GM13977 (cell line): ENCODE data around the gene TMEM87B.

Experiments
- DNase-seq: peaks from one replicate; pipeline ENCODE4 v3.0.0; 2012; ENCODE audit warnings: low spot score
- in situ Hi-C: fragments of 300-500 bp; cut with MboI; formaldehyde crosslinking; loops from one replicate; pipeline ENCODE4 v1.12.0; 2022; ENCODE audit warnings: low sequenced_read_pairs, low pct_unique_long_range_greater_than_20kb, mixed read lengths, inconsistent platforms; ENCODE audit not compliant: unreplicated experiment
- TF ChIP-seq, protein P1 (sequence below): IDR thresholded peaks from 2 replicates; pipeline ENCODE4 v1.5.1; 2012; ENCODE audit warnings: mild to moderate bottlenecking, control low read depth; ENCODE audit not compliant: insufficient read depth; ENCODE audit errors: extremely low read depth, missing control alignments

The TMEM87B gene

GRCh38 chr2:112148477-112148876, 93.4 kb downstream of the TMEM87B start:
- TF ChIP-seq, protein P1, sequence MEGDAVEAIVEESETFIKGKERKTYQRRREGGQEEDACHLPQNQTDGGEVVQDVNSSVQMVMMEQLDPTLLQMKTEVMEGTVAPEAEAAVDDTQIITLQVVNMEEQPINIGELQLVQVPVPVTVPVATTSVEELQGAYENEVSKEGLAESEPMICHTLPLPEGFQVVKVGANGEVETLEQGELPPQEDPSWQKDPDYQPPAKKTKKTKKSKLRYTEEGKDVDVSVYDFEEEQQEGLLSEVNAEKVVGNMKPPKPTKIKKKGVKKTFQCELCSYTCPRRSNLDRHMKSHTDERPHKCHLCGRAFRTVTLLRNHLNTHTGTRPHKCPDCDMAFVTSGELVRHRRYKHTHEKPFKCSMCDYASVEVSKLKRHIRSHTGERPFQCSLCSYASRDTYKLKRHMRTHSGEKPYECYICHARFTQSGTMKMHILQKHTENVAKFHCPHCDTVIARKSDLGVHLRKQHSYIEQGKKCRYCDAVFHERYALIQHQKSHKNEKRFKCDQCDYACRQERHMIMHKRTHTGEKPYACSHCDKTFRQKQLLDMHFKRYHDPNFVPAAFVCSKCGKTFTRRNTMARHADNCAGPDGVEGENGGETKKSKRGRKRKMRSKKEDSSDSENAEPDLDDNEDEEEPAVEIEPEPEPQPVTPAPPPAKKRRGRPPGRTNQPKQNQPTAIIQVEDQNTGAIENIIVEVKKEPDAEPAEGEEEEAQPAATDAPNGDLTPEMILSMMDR: no peak
- in situ Hi-C loops: no loop called here

GRCh38 chr2:112149194-112149593, 94.1 kb downstream of the TMEM87B start:
- in situ Hi-C loops: no loop called here
- TF ChIP-seq, protein P1: no peak
- no peak for DNase-seq

More at GRCh38 chr2:112148477-112148876, 93.4 kb downstream of the TMEM87B start:
- no peak for DNase-seq

GRCh38 chr2:112149866-112150435, 94.9 kb downstream of the TMEM87B start:
- DNase-seq: no peak
- TF ChIP-seq, protein P1: no peak
- in situ Hi-C loops: no loop called here

DNA sequence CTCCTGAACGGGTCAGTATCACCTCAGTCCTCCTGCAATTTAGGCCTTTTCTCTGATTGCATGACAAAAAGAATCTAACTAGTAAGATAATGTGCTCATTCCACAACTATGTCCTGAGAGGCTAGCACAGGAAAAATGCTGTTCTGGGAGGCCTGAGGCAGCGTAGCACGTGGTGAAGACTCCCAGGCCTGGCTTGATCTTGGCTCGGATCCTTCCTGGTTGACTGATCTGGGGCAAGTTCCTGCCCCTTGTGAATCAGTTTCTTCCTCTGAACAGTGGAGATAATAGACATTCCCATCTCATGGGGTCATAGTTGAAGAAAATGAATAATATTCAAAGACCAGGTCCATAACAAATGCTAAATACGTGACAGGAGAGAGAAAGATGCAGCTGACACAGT, 95.4 kb downstream of the TMEM87B start:
- TF ChIP-seq, protein P1: no peak
- in situ Hi-C loops: no loop called here
- DNase-seq: no peak

GRCh38 chr2:112150851-112151250, 95.8 kb downstream of the TMEM87B start:
- DNase-seq: no peak
- in situ Hi-C loops: no loop called here
- TF ChIP-seq, protein P1: no peak

DNA sequence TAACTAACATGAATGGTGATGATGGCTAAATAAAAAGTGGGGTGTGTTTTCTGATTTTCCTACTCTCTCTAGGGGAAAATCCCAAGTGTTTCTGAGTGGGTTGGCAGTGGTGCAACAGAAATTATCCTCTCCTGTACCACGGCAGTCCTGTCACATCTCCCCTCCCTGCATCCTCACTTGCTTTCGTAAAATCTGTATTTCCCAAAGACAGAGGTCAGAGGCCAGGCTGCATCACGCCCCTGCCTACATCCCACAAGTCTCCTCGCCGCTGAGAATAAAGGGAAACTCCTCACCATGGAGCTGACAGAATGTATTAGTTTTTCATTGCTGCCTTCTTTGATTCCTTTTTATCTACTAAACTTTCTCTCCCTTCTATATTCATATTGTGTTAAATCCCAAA, 96.2 kb downstream of the TMEM87B start:
- TF ChIP-seq, protein P1: no peak
- no peak for DNase-seq
- in situ Hi-C loops: no loop called here
